ENCODE results near the gene MRGPRF.

The MRGPRF gene

GRCh38 chr11:69050592-69051380 is 37.7 kb upstream of the MRGPRF start:
- no peak for DNase-seq (ENCODE audit: low read depth)

- DNase-seq (ENCODE audit: low read depth): no peak
These were observed 36.4 kb upstream of the MRGPRF start for GRCh38 chr11:69049490-69049867.

GRCh38 chr11:69048694-69049489 is 35.8 kb upstream of the MRGPRF start, which contains the start of gene TPCN2:
Gene TPCN2 (plus strand): TSS chr11:69048932. CDS start chr11:69048998, 66 bp downstream.
- DNase-seq (ENCODE audit: low read depth): peak; percentile 75

DNA sequence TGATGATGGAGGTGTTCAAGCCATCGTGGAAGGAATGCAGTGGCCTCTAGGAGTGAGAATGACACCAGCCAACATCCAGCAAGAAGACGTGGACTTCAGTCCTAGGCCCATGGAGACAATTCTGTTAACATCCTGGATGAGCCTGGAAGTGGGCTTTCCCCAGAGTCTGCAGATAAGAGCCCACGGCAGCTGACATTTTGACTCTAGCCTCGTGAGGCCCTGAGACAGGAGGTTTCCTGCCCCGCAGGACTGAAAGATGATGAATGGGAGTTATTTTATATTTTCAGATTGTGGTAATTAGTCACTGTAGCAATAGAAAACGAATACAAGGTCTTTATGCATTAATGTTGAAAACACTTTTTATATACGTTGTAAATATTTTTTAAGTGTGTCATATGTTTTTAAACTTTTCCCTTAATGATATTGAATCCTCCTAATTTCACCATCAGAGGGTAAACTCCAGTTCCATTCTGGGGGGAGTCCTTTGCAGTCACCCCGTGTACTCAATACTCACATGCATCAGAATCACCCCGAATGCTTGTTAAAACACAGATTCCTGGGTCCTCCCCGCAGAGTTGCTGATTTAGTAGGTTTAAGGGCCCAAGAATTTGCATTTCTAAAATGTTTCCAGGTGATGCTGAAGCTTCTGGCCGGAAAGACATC is 35.1 kb upstream of the MRGPRF start:
- no peak for DNase-seq (ENCODE audit: low read depth)

DNA sequence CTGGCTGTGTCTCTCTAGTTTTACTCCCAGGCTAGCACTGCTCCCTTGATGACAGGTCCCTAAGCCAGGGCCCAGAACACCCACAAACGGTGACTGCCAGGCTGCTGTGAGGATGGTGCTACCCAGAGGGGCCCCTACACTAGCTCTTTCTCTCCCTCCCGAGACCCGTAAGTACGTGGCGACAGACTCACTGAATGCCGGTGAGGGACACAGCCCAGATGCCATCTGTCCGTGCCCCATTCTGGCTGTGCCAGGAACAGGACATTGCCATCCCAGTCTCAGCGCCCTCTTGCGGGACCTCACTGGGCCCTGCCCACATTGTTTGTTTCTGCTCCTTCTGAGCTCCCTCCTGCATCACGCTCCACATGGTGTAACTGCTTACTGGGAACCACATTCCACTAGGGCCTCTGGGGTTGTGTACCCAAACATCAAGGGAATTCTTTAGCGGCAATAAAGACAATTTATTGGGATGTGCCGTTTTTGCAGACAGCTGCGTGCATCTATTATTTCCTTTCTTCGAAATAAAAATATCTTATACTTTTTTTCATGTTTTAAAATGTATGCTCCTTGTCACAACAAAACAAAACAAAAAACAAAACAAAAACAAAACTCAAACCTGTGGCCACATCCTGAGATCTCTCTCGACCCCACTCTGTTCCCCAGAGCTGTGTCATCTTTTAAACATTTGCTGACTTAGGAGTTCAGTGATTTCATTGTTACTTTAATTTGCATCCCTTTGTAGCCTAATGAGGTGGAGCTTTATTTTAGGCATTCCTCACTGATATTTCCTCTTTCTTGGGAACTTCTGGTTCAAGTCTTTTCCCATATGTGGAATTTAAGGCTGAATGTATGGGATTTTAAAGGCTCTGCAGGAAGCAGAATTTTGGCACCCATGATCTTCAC is 31.3 kb upstream of the MRGPRF start:
- DNase-seq (ENCODE audit: low read depth): no peak

- DNase-seq (ENCODE audit: low read depth): no peak
These were observed 28.5 kb upstream of the MRGPRF start for GRCh38 chr11:69041516-69041915.

DNA sequence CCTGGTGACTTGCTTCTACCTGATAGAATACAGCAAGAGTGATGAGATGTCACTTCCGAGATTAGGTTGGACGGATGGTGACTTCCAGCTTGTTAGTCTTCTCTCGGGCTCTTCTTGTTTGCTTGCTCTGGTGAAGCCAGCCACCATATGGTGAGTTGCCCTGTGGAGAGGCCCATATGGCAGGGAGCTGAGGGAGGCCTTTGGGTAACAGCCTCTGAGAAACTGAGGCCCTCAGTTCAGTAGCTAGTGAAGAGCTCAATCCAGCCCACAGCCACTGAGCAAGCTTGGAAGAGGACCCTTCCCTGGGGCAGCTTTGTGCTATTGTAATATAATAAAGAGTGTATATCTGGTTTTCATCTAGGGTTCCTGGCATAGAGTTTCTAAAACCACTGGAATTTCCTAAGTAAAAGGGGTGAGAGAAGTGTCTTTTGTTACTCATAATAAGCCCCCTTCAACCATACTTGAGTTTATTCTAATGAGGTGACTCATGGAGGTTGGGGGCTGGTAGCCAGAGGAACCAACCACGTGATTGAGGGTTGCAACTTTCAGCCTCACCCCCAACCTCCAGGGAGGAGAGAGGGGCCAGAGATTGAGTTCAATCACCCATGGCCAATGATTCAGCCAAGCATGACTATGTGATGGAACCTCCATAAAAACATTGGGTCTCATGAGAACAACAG is 27.7 kb upstream of the MRGPRF start:
- no peak for DNase-seq (ENCODE audit: low read depth)

DNA sequence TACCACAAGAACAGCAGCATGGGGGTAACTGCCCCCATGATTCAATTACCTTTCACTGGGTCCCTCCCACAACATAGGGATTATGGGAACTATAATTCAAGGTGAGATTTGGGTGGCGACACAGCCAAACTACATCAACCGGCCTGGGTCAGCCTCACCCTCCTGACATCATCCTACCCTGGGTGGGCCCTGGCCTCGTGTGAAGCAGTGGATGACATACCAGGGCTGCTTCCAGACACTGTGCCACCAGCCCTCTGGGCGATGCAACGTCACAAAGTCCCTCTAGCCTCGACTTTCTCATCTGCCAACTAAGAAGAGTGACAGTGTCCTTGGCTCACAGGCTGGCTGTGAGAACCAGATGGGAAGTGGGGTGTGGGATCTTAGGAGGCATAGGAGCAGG is 27.0 kb upstream of the MRGPRF start:
- no peak for DNase-seq (ENCODE audit: low read depth)

- DNase-seq (ENCODE audit: low read depth): no peak
These were observed 26.5 kb upstream of the MRGPRF start for GRCh38 chr11:69039501-69039900.

- no peak for DNase-seq (ENCODE audit: low read depth)
These were observed 24.5 kb upstream of the MRGPRF start for GRCh38 chr11:69037544-69037943.

DNA sequence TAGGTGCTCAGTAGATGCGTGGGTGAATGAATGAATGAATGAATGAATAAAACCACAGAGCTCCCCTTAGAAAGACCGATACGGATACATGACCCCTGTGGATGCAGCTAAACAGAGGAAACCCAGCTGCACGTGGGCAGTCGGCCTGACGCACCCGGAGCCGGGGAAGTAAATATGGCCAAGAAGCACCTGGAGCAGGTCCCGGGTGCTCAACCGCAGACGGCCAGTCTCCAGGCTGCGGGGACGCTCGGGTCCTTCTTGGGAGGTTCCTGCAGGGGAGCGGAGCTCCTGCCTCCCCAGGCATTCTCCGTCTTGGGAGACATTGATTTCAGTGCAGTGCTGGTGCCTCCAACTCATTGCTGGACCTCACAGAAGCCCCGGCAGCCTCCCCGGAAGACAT is 24.0 kb upstream of the MRGPRF start:
- DNase-seq (ENCODE audit: low read depth): no peak

DNA sequence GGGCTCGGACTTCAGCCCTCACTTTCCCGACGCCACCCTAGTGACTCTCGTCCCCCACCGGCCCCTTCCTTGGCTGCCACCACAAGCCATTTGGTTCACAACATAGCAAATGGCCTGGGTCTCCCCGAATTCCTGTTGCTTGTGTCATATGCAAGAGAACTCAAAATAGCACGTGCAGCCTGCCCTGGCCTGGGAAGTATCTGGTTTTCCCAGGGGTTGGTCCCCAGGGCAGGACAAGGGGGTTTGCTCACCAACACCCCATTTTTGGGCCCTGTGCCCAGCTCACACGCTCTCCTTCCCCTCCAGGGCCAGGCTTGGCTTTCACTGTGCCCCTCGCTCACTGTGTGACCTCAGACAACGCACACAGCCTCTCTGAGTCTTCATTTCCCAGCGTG is 22.9 kb upstream of the MRGPRF start:
- DNase-seq (ENCODE audit: low read depth): no peak

DNA sequence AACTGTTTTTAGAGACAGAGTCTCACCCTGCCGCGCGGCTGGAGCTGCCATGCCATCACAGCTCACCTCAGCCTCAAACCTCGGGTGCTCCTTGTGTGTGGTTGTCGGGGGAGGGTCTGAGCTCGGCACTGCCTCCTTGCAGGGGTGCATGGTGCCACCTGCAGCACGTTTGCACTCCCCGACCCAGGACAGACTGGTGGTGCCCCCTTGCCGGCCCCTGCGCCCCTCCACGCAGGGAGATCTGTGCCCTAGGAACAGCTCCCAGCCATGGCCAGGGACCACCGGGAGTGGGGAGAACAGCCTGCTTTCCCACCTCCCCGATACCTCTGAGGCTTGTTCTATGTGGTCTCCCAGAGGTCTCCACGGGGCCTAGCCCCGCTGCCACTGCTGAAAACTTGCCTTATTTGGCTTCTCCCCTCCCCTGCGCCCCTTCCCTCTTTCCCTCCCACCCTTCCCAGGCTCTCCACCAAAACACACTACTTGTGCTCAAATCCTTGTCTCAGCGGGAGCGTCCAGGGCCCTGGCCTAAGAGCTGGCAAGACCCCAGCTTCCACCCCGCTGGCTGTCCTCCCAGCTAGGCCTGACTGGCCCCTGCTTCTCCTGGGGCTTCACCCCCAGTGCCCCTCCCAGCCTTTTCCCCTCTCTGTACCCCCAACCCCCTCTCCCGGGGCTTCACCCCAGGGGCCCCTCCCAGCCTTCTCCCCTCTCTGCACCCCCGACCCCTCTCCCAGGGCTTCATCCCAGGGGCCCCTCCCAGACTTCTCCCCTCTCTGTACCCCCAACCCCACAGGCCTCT is 22.3 kb upstream of the MRGPRF start:
- no peak for DNase-seq (ENCODE audit: low read depth)

GRCh38 chr11:69034123-69034867 is 21.2 kb upstream of the MRGPRF start:
- DNase-seq (ENCODE audit: low read depth): no peak

GRCh38 chr11:69033431-69033830 is 20.4 kb upstream of the MRGPRF start:
- no peak for DNase-seq (ENCODE audit: low read depth)

DNA sequence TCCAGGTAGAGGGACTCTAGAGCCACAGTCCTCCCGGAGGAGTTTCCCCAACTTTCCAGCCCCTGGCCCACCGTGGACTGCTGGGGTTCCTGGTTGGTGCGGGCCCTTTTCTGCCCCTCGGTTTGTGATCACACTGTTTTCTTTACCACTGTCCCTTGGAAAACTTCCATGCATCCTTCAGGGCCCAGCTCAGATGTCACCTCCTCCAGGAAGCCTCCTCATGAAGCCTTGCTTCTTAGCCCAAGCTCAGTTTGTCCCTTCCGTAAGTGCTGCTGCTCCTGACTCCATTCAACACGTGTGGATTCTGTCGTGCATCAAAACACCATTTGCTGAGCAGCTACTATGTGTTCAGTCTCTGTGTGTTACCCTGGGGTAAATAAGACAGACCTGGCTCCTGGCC is 19.8 kb upstream of the MRGPRF start:
- no peak for DNase-seq (ENCODE audit: low read depth)

DNA sequence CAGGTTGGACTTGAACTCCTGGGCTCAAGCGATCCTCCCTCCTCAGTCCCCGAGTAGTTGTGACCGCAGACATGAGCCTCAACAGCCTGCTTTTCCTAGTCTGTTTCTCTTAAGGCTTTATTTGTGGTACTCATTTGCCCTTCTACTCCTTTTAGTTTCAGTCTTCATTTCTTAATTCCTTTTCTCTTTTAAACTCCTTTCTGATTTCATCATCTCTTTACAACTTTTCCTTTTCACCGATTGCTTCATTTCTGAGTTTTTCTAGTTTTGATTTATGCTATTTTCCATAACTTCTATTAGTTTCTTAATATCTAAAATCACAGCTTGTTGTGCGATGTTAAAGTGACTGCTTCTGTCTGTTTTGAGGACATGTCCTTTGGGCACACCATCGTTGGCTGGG is 17.3 kb upstream of the MRGPRF start:
- DNase-seq (ENCODE audit: low read depth): no peak

GRCh38 chr11:69027704-69028372 is 14.8 kb upstream of the MRGPRF start:
- no peak for DNase-seq (ENCODE audit: low read depth)

DNA sequence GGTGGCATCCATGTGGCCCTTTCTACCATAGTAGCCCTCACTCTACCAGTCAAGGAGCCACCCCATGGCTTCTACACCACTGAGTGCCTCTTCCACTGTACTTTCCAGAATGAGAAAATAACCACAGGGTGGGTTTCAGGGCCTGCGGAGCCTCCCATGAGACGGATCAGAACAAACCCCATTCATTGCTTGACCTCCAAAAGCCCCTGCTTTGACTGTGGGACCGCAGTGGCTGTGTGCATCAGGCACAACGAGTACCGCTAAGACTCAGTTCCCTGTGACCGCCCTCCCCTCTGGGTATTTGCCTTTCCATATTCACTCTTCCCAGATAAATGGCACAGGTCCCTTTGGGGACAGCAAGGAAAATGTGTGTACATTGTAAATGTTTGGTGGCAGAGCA is 11.5 kb upstream of the MRGPRF start:
- DNase-seq (ENCODE audit: low read depth): no peak

Data from stimulated activated CD8-positive, alpha-beta memory T cell treated with anti-CD3 and anti-CD28 coated beads, Interleukin-15, amount 100 ng/mL, for 24 hours (primary cell).